GM12874 (cell line): ENCODE data around the gene ZDHHC5.

Source experiments
- TF ChIP-seq, protein P1 (sequence below): IDR thresholded peaks from 2 replicates; pipeline ENCODE4 v1.5.1; 2011; ENCODE audit warnings: low read depth, mild to moderate bottlenecking, control low read depth, low read length, moderate library complexity; ENCODE audit not compliant: insufficient read depth

ZDHHC5 gene

GRCh38 chr11:57728829-57729228 lies 60.9 kb downstream of the ZDHHC5 start:
- TF ChIP-seq, protein P1, sequence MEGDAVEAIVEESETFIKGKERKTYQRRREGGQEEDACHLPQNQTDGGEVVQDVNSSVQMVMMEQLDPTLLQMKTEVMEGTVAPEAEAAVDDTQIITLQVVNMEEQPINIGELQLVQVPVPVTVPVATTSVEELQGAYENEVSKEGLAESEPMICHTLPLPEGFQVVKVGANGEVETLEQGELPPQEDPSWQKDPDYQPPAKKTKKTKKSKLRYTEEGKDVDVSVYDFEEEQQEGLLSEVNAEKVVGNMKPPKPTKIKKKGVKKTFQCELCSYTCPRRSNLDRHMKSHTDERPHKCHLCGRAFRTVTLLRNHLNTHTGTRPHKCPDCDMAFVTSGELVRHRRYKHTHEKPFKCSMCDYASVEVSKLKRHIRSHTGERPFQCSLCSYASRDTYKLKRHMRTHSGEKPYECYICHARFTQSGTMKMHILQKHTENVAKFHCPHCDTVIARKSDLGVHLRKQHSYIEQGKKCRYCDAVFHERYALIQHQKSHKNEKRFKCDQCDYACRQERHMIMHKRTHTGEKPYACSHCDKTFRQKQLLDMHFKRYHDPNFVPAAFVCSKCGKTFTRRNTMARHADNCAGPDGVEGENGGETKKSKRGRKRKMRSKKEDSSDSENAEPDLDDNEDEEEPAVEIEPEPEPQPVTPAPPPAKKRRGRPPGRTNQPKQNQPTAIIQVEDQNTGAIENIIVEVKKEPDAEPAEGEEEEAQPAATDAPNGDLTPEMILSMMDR: no peak

DNA sequence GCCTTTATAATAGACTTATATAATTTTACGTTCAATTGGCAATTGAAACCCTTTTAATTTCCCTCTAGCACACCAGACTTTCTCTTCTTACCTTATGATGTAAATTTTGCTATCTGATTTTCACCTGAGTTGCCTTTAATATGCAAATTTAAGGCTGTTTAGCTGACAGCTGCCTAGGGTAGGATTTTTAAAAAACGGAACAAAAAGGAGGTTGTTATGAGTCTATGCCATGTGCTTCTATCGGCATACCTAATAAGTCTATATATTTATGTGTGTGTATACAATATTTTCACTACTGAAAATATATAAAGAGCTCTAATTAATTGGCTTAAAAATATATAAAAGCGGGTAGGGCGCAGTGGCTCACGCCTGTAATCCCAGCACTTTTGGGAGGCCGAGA lies 61.6 kb downstream of the ZDHHC5 start:
- TF ChIP-seq, protein P1: no peak

DNA sequence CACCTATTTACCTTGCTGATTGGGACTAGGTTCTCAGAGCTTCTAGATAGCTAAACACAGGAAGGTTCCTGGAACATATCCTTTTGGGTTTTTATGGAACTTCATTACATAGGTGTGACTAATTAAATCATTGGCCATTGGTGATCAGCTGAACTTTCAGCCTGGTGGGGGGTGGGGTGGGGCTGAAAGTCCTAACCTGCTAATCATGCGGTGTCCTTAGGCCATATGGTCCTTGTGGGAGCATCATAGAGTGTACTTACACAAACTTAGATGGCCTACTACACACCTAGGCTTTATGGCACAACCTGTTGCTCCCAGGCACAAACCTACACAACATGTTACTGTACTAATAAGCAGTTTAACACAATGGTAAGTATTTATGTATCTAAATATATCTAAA lies 64.7 kb downstream of the ZDHHC5 start:
- TF ChIP-seq, protein P1: no peak

DNA sequence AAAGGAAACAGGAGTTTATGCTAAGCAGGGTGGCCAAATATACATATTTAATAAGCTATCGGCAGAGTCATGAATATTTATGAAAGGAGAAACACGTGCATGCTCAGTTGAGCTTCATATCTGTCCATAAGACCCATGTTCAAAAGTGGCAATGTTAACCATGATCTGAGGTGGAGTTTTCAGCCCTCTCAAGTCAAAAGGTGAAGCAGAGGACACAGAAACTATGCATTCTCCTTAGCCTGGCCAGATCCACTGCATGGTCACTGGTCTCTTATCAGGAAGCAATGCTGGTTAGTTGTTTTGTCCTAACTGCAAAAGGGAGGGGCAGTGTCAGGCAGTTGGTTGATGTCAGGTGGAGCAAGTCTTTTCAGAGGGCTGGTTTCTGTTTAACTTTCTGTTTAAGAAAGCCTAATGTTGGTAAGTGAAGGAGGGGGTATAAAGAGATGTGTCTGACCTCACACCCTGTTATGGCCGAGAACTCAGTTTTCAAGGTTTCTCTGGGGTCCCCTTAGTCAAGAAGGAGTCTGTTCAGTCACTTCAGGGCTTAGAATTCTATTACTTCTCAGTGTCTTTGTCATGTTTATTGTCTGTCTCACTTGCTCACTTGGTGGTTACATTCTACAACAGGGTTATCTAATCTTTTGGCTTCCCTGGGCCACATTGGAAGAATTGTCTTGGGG lies 67.8 kb downstream of the ZDHHC5 start:
- TF ChIP-seq, protein P1: no peak

- TF ChIP-seq, protein P1: no peak
Observed at GRCh38 chr11:57741132-57742086, 73.5 kb downstream of the ZDHHC5 start, which contains the start of gene SELENOH. Gene SELENOH (plus strand): TSS chr11:57741491. CDS start chr11:57741596, 105 bp downstream.

GRCh38 chr11:57742087-57742452 lies 74.2 kb downstream of the ZDHHC5 start:
- TF ChIP-seq, protein P1: no peak

DNA sequence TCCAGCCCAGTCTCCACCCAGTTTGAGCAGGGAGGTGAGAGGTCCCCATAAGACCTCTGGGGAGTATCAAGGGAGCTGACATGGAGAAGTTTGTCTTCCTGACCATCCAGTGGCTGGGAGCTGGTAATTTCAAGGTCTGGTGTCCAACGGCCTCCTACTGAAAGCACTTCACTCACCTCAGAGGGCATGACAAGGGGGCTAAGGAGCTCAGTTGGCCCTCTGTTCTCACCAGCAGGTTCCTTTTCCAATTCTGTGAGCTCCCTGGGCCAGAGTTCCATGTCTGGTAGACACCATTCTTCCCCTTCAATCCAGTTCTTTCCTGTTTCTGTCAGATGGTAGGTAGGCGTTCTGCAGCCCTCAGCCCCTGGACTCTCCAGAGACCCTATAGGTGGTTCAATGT lies 76.4 kb downstream of the ZDHHC5 start:
- TF ChIP-seq, protein P1: no peak
